Mesenteric fat pad (tissue), 1 donor: ENCODE measurements around the gene HEBP2. TPM values are rescaled to one million over a fixed set of nuclear protein-coding genes. Genes with fewer than 3 reads are reported as not detected.
"Not testable (repeated sequence)": the region's sequence is repeated elsewhere in the genome, so short reads cannot be mapped to it uniquely, and the experiment has no call there.

ENCODE experiments used
- DNase-seq: peaks from one replicate; pipeline ENCODE4 v3.0.0-alpha.2; 2020; ENCODE audit warnings: low spot score
- total RNA-seq: library from RNA; stranded (reverse); fragmentation: NEBNext Ultra II Directional; extraction: Animal tissue kit (Norgen Biotek cat#: 25700); gene quantifications from one replicate; pipeline ENCODE4 v1.2.1, GENCODE V29; 2021
- donor health status: DM: yes; HTN: yes; CAD: no.

The HEBP2 gene
- total RNA-seq, 1 donor from 2014 or later, result 378 TPM

GRCh38 chr6:138421608-138422007 lies 17.6 kb downstream of the HEBP2 start:
- no peak for DNase-seq

- no peak for DNase-seq
Observed at GRCh38 chr6:138422861-138423260, 18.8 kb downstream of the HEBP2 start.

- no peak for DNase-seq
Observed at GRCh38 chr6:138424004-138424904, 20.2 kb downstream of the HEBP2 start.

GRCh38 chr6:138425256-138425655 lies 21.2 kb downstream of the HEBP2 start:
- DNase-seq, result not testable (repeated sequence)

GRCh38 chr6:138426500-138427123 lies 22.6 kb downstream of the HEBP2 start:
- no peak for DNase-seq

GRCh38 chr6:138427701-138428100 lies 23.7 kb downstream of the HEBP2 start:
- no peak for DNase-seq

GRCh38 chr6:138428944-138429598 lies 25.0 kb downstream of the HEBP2 start:
- no peak for DNase-seq

- DNase-seq, result no peak
Observed at GRCh38 chr6:138429761-138430160, 25.7 kb downstream of the HEBP2 start.

- no peak for DNase-seq
Observed at GRCh38 chr6:138430361-138431145, 26.5 kb downstream of the HEBP2 start.

GRCh38 chr6:138431256-138432062 lies 27.4 kb downstream of the HEBP2 start:
- DNase-seq, result no peak

- no peak for DNase-seq
Observed at GRCh38 chr6:138432063-138432356, 28.0 kb downstream of the HEBP2 start.

GRCh38 chr6:138434096-138434495 lies 30.1 kb downstream of the HEBP2 start:
- no peak for DNase-seq

- no peak for DNase-seq
Observed at GRCh38 chr6:138434925-138435324, 30.9 kb downstream of the HEBP2 start.

GRCh38 chr6:138439546-138439945 lies 35.5 kb downstream of the HEBP2 start:
- no peak for DNase-seq

- DNase-seq, result no peak
Observed at GRCh38 chr6:138440296-138440695, 36.3 kb downstream of the HEBP2 start.

- no peak for DNase-seq
Observed at GRCh38 chr6:138440758-138441357, 36.8 kb downstream of the HEBP2 start.

GRCh38 chr6:138441965-138442364 lies 37.9 kb downstream of the HEBP2 start:
- DNase-seq, result no peak

GRCh38 chr6:138442663-138443062 lies 38.6 kb downstream of the HEBP2 start:
- no peak for DNase-seq

- DNase-seq, result no peak
Observed at GRCh38 chr6:138443979-138444378, 40.0 kb downstream of the HEBP2 start.

- DNase-seq, result no peak
Observed at GRCh38 chr6:138446821-138447220, 42.8 kb downstream of the HEBP2 start.
